GM12878 (cell line): ENCODE results near the gene EFCC1. TPM values are rescaled to one million over a fixed set of nuclear protein-coding genes. Genes with fewer than 3 reads are reported as not detected.

Source experiments
- ATAC-seq: fragments of 200-7000 bp; cut with Tn5 transposase; 3 replicates; pipeline ENCODE4 v1.9.1; 2020; ENCODE audit warnings: mild to moderate bottlenecking, moderate library complexity
- BruUV-seq: library from RNA; stranded (reverse); fragments of 400-500 nt; replicated peaks from 2 replicates; lab custom pipeline; 2021; lab: Mats Ljungman, UMichigan
- CTCF ChIA-PET: fragments of 300-600 bp; sonication (Branson Sonifier 250); formaldehyde crosslinking; extraction: SDS; loops from one replicate; lab custom pipeline; 2021; ENCODE audit warnings: inconsistent platforms; lab: Yijun Ruan, JAX
- POLR2A ChIA-PET: fragments of 350-600 bp; formaldehyde crosslinking; extraction: SDS; loops from one replicate; lab custom pipeline; 2021; ENCODE audit warnings: inconsistent platforms; lab: Charles Lee
- RAD21 ChIA-PET: fragments of 300-600 bp; sonication (Branson Sonifier 250); formaldehyde crosslinking; loops from one replicate; lab custom pipeline; 2023; ENCODE audit warnings: antibody characterized with exemption; ENCODE audit not compliant: unreplicated experiment; lab: Charles Lee
- SMC1A ChIA-PET: fragments of 300-600 bp; sonication (Branson Sonifier 250); formaldehyde crosslinking; loops from one replicate; lab custom pipeline; 2023; ENCODE audit not compliant: unreplicated experiment, uncharacterized antibody; lab: Charles Lee
- DNase-seq: peaks from one replicate; pipeline ENCODE4 v3.0.0-alpha.2; 2011; ENCODE audit warnings: low read depth, low spot score
- FAIRE-seq: peaks from 3 replicates; lab custom pipeline; 2011; peaks lifted over from hg19 to GRCh38; lab: Jason Lieb, UNC
- H2AFZ ChIP-seq: 2 replicates; pipeline ENCODE4 v1.6.0; 2011; ENCODE audit warnings: low read depth, low read length, control low read depth; ENCODE audit not compliant: control insufficient read depth
- H3K27ac ChIP-seq: 2 replicates; pipeline ENCODE4 v1.5.1; 2011; ENCODE audit warnings: control low read depth; ENCODE audit not compliant: control insufficient read depth, insufficient read depth
- H3K27me3 ChIP-seq, 2 experiments: replicated peaks in 1 of 2; 2 replicates each; pipeline versions ENCODE4 v1.6.0 to v1.6.1; 2011; ENCODE audit warnings: low read length in 1 of 2; ENCODE audit not compliant: control insufficient read depth in 2 of 2, insufficient read depth in 2 of 2
- H3K36me3 ChIP-seq, 2 experiments: 2 replicates each; pipeline ENCODE4 v1.5.1; 2011; ENCODE audit warnings: low read length in 1 of 2; ENCODE audit not compliant: control insufficient read depth in 2 of 2, insufficient read depth in 2 of 2
- H3K4me1 ChIP-seq: 2 replicates; pipeline ENCODE4 v1.6.1; 2011; ENCODE audit warnings: mild to moderate bottlenecking, low read length, moderate library complexity, mixed read lengths; ENCODE audit not compliant: control insufficient read depth, insufficient read depth
- H3K4me2 ChIP-seq: 2 replicates; pipeline ENCODE4 v1.6.0; 2011; ENCODE audit warnings: control low read depth; ENCODE audit not compliant: control insufficient read depth, insufficient read depth
- H3K4me3 ChIP-seq: fragments of 200-600 bp; sonication (generic); 2 replicates; pipeline ENCODE4 v1.5.1; 2016
- H3K79me2 ChIP-seq: 2 replicates; pipeline ENCODE4 v1.6.0; 2011; ENCODE audit warnings: low read length; ENCODE audit not compliant: control insufficient read depth, insufficient read depth
- H3K9ac ChIP-seq: 2 replicates; pipeline ENCODE4 v1.8.0; 2011; ENCODE audit warnings: low read length, control low read depth, mixed read lengths; ENCODE audit not compliant: control insufficient read depth, insufficient read depth
- H3K9me3 ChIP-seq: replicated peaks from 3 replicates; pipeline ENCODE4 v1.5.1; 2011; ENCODE audit warnings: mild to moderate bottlenecking, low read length; ENCODE audit not compliant: control insufficient read depth, insufficient read depth
- H4K20me1 ChIP-seq: 2 replicates; pipeline ENCODE4 v1.6.0; 2011; ENCODE audit not compliant: control insufficient read depth, insufficient read depth
- BACH1 ChIP-seq: fragments of 450-650 bp; IDR thresholded peaks from 2 replicates; pipeline ENCODE4 v1.6.1; 2017; ENCODE audit warnings: mild to moderate bottlenecking, borderline replicate concordance
- CBX5 ChIP-seq: sonication (generic); IDR thresholded peaks from 2 replicates; pipeline ENCODE4 v1.6.1; 2016; ENCODE audit warnings: low read depth, moderate library complexity, mild to moderate bottlenecking, inconsistent platforms
- CHD4 ChIP-seq: fragments of 200-600 bp; sonication (generic); IDR thresholded peaks from 2 replicates; pipeline ENCODE4 v1.6.1; 2016; ENCODE audit warnings: mild to moderate bottlenecking
- EP300 ChIP-seq, 2 experiments: fragments of 150-350 bp in 1 of 2; IDR thresholded peaks; 2 replicates each; pipeline ENCODE4 v1.6.1; 2011 to 2012; ENCODE audit warnings: low read depth in 2 of 2, low read length in 2 of 2, borderline replicate concordance in 1 of 2, improper control_type of control experiment in 1 of 2, inconsistent platforms in 1 of 2; ENCODE audit not compliant: control insufficient read depth in 1 of 2
- HCFC1 ChIP-seq: fragments of 150-350 bp; IDR thresholded peaks from 2 replicates; pipeline ENCODE4 v1.6.1; 2014; ENCODE audit warnings: low read length
- JUNB ChIP-seq: IDR thresholded peaks from 2 replicates; pipeline ENCODE4 v1.6.1; 2016; ENCODE audit warnings: antibody characterized with exemption, mild to moderate bottlenecking
- MYB ChIP-seq: fragments of 150-350 bp; IDR thresholded peaks from 2 replicates; pipeline ENCODE4 v1.6.1; 2014; ENCODE audit warnings: mild to moderate bottlenecking, low read depth, low read length, borderline replicate concordance
- NBN ChIP-seq: fragments of 450-650 bp; IDR thresholded peaks from 2 replicates; pipeline ENCODE4 v1.6.1; 2016
- NR2C1 ChIP-seq: fragments of 450-650 bp; IDR thresholded peaks from 2 replicates; pipeline ENCODE4 v1.6.1; 2017; ENCODE audit warnings: antibody characterized with exemption, mild to moderate bottlenecking, moderate library complexity
- RCOR1 ChIP-seq: conservative IDR thresholded peaks from 2 replicates; pipeline ENCODE4 v1.6.1; 2012; ENCODE audit warnings: low read depth, low read length, improper control_type of control experiment
- SREBF2 ChIP-seq: IDR thresholded peaks from 2 replicates; pipeline ENCODE4 v1.6.1; 2012; ENCODE audit warnings: mild to moderate bottlenecking, low read length
- ZNF24 ChIP-seq: fragments of 450-650 bp; IDR thresholded peaks from 2 replicates; pipeline ENCODE4 v1.6.1; 2017; ENCODE audit warnings: antibody characterized with exemption, mild to moderate bottlenecking
- WGBS: methylation state at CpG from one replicate; pipeline ENCODE4 v1.1.6; 2016; ENCODE audit warnings: low lambda C conversion rate; ENCODE audit not compliant: insufficient replicate concordance, insufficient coverage; ENCODE audit errors: missing lambda C conversion rate; 5-methylcytosine and 5-hydroxymethylcytosine counted together
- in situ Hi-C: fragments of 300-500 bp; cut with MboI; formaldehyde crosslinking; loops from 9 replicates; pipeline ENCODE4 v1.14.3; 2018; ENCODE audit warnings: mixed read lengths
- intact Hi-C: fragments of 100-400 bp; cut with micrococcal nuclease; formaldehyde crosslinking; loops from one replicate; pipeline ENCODE4 v1.14.2; 2022; ENCODE audit not compliant: unreplicated experiment
- polyA plus RNA-seq, 11 experiments: library from polyadenylated mRNA; depleted of rRNA in 4 of 11; unstranded in 6 of 11; stranded (reverse) in 5 of 11; fragments of >200 nt; fragmentation: Nextera tagmentation in 4 of 11; fragmentation: Illumina TruSeq in 1 of 11; extraction: Ambion mirVana in 4 of 11; extraction: Trizol in 1 of 11; gene quantifications; 1 replicate in 1 of 11; 2 replicates in 10 of 11; pipeline versions ENCODE4 v1.2.1 to v1.2.3, GENCODE V29; 2011 to 2016; ENCODE audit warnings: inconsistent platforms in 2 of 11, missing spikeins in 2 of 11, low read depth in 1 of 11
- total RNA-seq, 4 experiments: library from RNA; depleted of rRNA in 3 of 4; stranded (reverse); fragments of >200 nt in 3 of 4; fragmentation: Illumina TruSeq in 1 of 4; extraction: Trizol in 1 of 4; gene quantifications; 2 replicates each; pipeline versions ENCODE4 v1.2.1 to v1.2.3, GENCODE V29; 2013 to 2021
- TF ChIP-seq, protein P1 (sequence below): fragments of 150-350 bp; IDR thresholded peaks from 2 replicates; pipeline ENCODE4 v1.6.1; 2014; ENCODE audit warnings: mild to moderate bottlenecking, low read depth, low read length
- TF ChIP-seq, protein P2 (sequence below): fragments of 450-650 bp; IDR thresholded peaks from 2 replicates; pipeline ENCODE4 v1.6.1; 2016; ENCODE audit warnings: mild to moderate bottlenecking
- TF ChIP-seq, protein P3 (sequence below): fragments of 450-650 bp; IDR thresholded peaks from 2 replicates; pipeline ENCODE4 v1.6.1; 2017; ENCODE audit warnings: mild to moderate bottlenecking, moderate library complexity
- TF ChIP-seq, protein P4 (sequence below), 3 experiments: IDR thresholded peaks in 2 of 3; conservative IDR thresholded peaks in 1 of 3; 2 replicates each; pipeline ENCODE4 v1.5.1; 2011; ENCODE audit warnings: low read depth in 3 of 3, low read length in 3 of 3, mild to moderate bottlenecking in 3 of 3, control low read depth in 2 of 3, moderate library complexity in 2 of 3, inconsistent platforms in 1 of 3, mixed read lengths in 1 of 3; ENCODE audit not compliant: control insufficient read depth in 2 of 3, insufficient read depth in 1 of 3; ENCODE audit errors: extremely low read depth in 1 of 3

EFCC1 gene
- total and polyA plus RNA-seq, 10 of the 15 experiments (the other 5 are each of a cell fraction or from before 2014, with no cell fraction given): not detected

DNA sequence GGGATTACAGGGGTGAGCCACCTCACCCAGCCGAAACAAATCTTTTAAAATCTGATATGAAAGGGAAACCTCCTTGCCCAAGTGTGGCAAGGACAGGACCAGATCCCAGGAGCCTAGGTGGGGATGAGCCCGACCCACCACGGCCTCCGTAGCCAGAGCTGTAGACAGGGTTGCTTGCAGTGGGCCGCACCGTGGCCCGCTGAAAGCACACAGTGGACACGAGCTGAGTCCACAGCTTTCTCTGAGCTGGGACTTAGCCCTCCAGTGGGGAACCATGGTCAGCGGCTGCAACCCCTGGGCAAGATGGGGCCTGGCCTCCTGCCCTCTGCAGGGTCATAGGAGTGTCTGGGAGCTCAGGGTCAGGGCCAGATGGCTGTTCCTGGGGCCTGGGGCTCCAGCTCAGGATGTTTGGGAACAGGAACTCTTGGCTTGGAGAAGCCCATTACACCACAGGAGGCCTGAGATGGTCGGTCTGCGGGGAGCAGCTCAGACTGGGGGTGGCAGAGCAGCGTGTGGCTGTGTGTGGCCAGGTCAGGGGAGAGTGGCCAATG lies 84.1 kb downstream of the EFCC1 start (continued):
- TF ChIP-seq, protein P1, sequence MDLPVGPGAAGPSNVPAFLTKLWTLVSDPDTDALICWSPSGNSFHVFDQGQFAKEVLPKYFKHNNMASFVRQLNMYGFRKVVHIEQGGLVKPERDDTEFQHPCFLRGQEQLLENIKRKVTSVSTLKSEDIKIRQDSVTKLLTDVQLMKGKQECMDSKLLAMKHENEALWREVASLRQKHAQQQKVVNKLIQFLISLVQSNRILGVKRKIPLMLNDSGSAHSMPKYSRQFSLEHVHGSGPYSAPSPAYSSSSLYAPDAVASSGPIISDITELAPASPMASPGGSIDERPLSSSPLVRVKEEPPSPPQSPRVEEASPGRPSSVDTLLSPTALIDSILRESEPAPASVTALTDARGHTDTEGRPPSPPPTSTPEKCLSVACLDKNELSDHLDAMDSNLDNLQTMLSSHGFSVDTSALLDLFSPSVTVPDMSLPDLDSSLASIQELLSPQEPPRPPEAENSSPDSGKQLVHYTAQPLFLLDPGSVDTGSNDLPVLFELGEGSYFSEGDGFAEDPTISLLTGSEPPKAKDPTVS: no peak
- TF ChIP-seq, protein P2, sequence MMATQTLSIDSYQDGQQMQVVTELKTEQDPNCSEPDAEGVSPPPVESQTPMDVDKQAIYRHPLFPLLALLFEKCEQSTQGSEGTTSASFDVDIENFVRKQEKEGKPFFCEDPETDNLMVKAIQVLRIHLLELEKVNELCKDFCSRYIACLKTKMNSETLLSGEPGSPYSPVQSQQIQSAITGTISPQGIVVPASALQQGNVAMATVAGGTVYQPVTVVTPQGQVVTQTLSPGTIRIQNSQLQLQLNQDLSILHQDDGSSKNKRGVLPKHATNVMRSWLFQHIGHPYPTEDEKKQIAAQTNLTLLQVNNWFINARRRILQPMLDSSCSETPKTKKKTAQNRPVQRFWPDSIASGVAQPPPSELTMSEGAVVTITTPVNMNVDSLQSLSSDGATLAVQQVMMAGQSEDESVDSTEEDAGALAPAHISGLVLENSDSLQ: no peak
- TF ChIP-seq ZNF24 (no peak), MYB (no peak), BACH1 (no peak), NR2C1 (no peak), JUNB (no peak)

DNA sequence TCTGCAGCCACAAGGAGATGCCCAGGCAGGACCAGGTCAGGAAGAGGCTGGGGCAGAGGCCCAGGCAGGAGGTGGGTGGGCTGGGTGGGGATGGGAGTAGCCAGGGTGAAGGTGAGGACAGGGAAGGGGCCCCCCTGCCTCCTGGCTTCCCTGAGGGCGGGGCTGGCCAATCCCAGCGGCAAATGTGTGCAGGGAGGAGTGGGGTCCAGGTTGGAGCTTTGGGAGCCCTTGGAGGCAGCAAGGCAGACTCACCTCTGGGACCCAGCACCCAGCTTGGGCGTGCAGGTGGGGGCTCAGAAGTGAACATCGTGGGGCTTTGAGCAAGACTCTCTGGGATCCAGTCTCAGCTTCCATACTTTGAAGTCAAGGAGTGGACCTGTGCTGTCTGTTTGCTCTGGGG lies 84.7 kb downstream of the EFCC1 start:
- intact Hi-C loops (no loop called here), in situ Hi-C loops (no loop called here)
- BruUV-seq: no TSS peak
- Histone ChIP-seq H3K9me3 (no peaks in the 10 kb centered on the region), H3K36me3 (no peaks in the 10 kb centered on the region), H2AFZ (no peak overlapping the region), H3K4me3 (no peak overlapping the region), H4K20me1 (no peaks in the 10 kb centered on the region), H3K79me2 (no peaks in the 10 kb centered on the region), H3K9ac (no peak overlapping the region), H3K27ac (no peak overlapping the region), H3K4me1 (no peaks in the 10 kb centered on the region), H3K4me2 (no peak overlapping the region), H3K27me3 (no peaks in the 10 kb centered on the region)
- WGBS: 50% methylated on average over 4 of the region's 4 CpGs
- SMC1A ChIA-PET: no interaction called here
- no peak for FAIRE-seq
- POLR2A ChIA-PET: no interaction called here
- DNase-seq: no peak
- RAD21 ChIA-PET: interaction anchor here (0.7 to 1.2 kb wide), 2 partner anchors 33 to 116 kb away, joined by 3 to 4 read pairs; no protein-coding TSS in a partner anchor
- ATAC-seq: no peak
- CTCF ChIA-PET: interaction anchor here (0.9 kb wide), 1 partner anchor 116 kb away, joined by 3 read pairs; no protein-coding TSS in a partner anchor
- TF ChIP-seq NBN (no peak), CHD4 (no peak), EP300 (IDR thresholded peaks at IDR 0.05; ENCODE audit: borderline replicate concordance in 1 of 2, control insufficient read depth in 1 of 2, low read depth in 2 of 2, low read length in 2 of 2) (no peak), HCFC1 (no peak), SREBF2 (no peak), CBX5 (no peak), RCOR1 (no peak)
- TF ChIP-seq, protein P3, sequence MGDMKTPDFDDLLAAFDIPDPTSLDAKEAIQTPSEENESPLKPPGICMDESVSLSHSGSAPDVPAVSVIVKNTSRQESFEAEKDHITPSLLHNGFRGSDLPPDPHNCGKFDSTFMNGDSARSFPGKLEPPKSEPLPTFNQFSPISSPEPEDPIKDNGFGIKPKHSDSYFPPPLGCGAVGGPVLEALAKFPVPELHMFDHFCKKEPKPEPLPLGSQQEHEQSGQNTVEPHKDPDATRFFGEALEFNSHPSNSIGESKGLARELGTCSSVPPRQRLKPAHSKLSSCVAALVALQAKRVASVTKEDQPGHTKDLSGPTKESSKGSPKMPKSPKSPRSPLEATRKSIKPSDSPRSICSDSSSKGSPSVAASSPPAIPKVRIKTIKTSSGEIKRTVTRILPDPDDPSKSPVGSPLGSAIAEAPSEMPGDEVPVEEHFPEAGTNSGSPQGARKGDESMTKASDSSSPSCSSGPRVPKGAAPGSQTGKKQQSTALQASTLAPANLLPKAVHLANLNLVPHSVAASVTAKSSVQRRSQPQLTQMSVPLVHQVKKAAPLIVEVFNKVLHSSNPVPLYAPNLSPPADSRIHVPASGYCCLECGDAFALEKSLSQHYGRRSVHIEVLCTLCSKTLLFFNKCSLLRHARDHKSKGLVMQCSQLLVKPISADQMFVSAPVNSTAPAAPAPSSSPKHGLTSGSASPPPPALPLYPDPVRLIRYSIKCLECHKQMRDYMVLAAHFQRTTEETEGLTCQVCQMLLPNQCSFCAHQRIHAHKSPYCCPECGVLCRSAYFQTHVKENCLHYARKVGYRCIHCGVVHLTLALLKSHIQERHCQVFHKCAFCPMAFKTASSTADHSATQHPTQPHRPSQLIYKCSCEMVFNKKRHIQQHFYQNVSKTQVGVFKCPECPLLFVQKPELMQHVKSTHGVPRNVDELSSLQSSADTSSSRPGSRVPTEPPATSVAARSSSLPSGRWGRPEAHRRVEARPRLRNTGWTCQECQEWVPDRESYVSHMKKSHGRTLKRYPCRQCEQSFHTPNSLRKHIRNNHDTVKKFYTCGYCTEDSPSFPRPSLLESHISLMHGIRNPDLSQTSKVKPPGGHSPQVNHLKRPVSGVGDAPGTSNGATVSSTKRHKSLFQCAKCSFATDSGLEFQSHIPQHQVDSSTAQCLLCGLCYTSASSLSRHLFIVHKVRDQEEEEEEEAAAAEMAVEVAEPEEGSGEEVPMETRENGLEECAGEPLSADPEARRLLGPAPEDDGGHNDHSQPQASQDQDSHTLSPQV: no peak
- TF ChIP-seq, protein P4, sequence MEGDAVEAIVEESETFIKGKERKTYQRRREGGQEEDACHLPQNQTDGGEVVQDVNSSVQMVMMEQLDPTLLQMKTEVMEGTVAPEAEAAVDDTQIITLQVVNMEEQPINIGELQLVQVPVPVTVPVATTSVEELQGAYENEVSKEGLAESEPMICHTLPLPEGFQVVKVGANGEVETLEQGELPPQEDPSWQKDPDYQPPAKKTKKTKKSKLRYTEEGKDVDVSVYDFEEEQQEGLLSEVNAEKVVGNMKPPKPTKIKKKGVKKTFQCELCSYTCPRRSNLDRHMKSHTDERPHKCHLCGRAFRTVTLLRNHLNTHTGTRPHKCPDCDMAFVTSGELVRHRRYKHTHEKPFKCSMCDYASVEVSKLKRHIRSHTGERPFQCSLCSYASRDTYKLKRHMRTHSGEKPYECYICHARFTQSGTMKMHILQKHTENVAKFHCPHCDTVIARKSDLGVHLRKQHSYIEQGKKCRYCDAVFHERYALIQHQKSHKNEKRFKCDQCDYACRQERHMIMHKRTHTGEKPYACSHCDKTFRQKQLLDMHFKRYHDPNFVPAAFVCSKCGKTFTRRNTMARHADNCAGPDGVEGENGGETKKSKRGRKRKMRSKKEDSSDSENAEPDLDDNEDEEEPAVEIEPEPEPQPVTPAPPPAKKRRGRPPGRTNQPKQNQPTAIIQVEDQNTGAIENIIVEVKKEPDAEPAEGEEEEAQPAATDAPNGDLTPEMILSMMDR (IDR thresholded peaks at IDR 0.05 in 2 of 3, conservative IDR thresholded peaks at IDR 0.05 in 1 of 3; ENCODE audit: control insufficient read depth in 2 of 3, extremely low read depth in 1 of 3, insufficient read depth in 1 of 3, low read depth in 3 of 3, low read length in 3 of 3): no peak
